HEK293 (cell line): ENCODE results near the gene DOCK8.
"Not testable (repeated sequence)": the region's sequence is repeated elsewhere in the genome, so short reads cannot be mapped to it uniquely, and the experiment has no call there.

ENCODE experiments used
- CTCF ChIA-PET: fragments of 350-600 bp; formaldehyde crosslinking; extraction: SDS; loops from one replicate; lab custom pipeline; 2021; ENCODE audit warnings: antibody characterized with exemption; lab: Yijun Ruan, JAX
- POLR2A ChIA-PET: fragments of 300-600 bp; formaldehyde crosslinking; extraction: SDS; loops from one replicate; lab custom pipeline; 2020; ENCODE audit warnings: antibody characterized with exemption, inconsistent platforms; lab: Yijun Ruan, JAX
- H3K27ac ChIP-seq: fragments of 200-500 bp; sonication (Bioruptor generic); 2 replicates; pipeline ENCODE4 v1.5.1; 2014; ENCODE audit warnings: low read depth, low read length, control low read depth, inconsistent platforms; ENCODE audit errors: extremely low read depth
- H3K36me3 ChIP-seq, 2 experiments: fragments of 200-500 bp in 1 of 2; sonication (Bioruptor generic) in 1 of 2; 1 replicate in 1 of 2; 2 replicates in 1 of 2; pipeline ENCODE4 v1.5.1; 2014 to 2017; ENCODE audit warnings: inconsistent platforms in 2 of 2, low read length in 2 of 2; ENCODE audit not compliant: control insufficient read depth in 2 of 2, insufficient read depth in 1 of 2
- H3K4me1 ChIP-seq: fragments of 200-500 bp; sonication (Bioruptor generic); 2 replicates; pipeline ENCODE4 v1.5.1; 2014; ENCODE audit warnings: mild to moderate bottlenecking, low read length, inconsistent platforms; ENCODE audit not compliant: control insufficient read depth, insufficient read depth
- H3K4me3 ChIP-seq: 2 replicates; pipeline ENCODE4 v1.5.1; 2011; ENCODE audit warnings: low read depth, mild to moderate bottlenecking, control low read depth, low read length, moderate library complexity
- H3K9me3 ChIP-seq: fragments of 200-500 bp; sonication (Bioruptor generic); 2 replicates; pipeline ENCODE4 v1.5.1; 2014; ENCODE audit warnings: low read depth, low read length, inconsistent platforms; ENCODE audit not compliant: control insufficient read depth, insufficient read depth
- HIC1 ChIP-seq: fragments of 450-650 bp; formaldehyde crosslinking; IDR thresholded peaks from 2 replicates; pipeline ENCODE4 v1.5.1; 2016; ENCODE audit warnings: missing biosample characterization, missing genetic modification characterization
- HOXA7 ChIP-seq: sonication (generic); formaldehyde crosslinking; IDR thresholded peaks from 2 replicates; pipeline ENCODE4 v1.8.1; 2022; ENCODE audit warnings: missing genetic modification reagents, borderline replicate concordance
- PRDM6 ChIP-seq: fragments of 450-650 bp; formaldehyde crosslinking; IDR thresholded peaks from 2 replicates; pipeline ENCODE4 v1.5.1; 2017; ENCODE audit warnings: missing biosample characterization, missing genetic modification characterization
- SCRT2 ChIP-seq: fragments of 450-650 bp; formaldehyde crosslinking; IDR thresholded peaks from 2 replicates; pipeline ENCODE4 v1.5.1; 2016; ENCODE audit warnings: missing biosample characterization, missing genetic modification characterization
- SP3 ChIP-seq: fragments of 450-650 bp; formaldehyde crosslinking; IDR thresholded peaks from 2 replicates; pipeline ENCODE4 v1.5.1; 2016; ENCODE audit warnings: missing biosample characterization, missing genetic modification characterization
- ZBTB20 ChIP-seq: fragments of 450-650 bp; formaldehyde crosslinking; IDR thresholded peaks from 2 replicates; pipeline ENCODE4 v1.5.1; 2016; ENCODE audit warnings: missing biosample characterization, missing genetic modification characterization
- ZBTB7A ChIP-seq: fragments of 450-650 bp; formaldehyde crosslinking; IDR thresholded peaks from 2 replicates; pipeline ENCODE4 v1.5.1; 2016; ENCODE audit warnings: low read depth, missing biosample characterization, missing genetic modification characterization
- ZNF324 ChIP-seq: fragments of 450-650 bp; formaldehyde crosslinking; IDR thresholded peaks from 2 replicates; pipeline ENCODE4 v1.5.1; 2016; ENCODE audit warnings: missing biosample characterization, missing genetic modification characterization
- ZNF335 ChIP-seq: fragments of 450-650 bp; formaldehyde crosslinking; conservative IDR thresholded peaks from 2 replicates; pipeline ENCODE4 v1.5.1; 2016; ENCODE audit warnings: missing biosample characterization, missing genetic modification characterization
- ZNF398 ChIP-seq: fragments of 450-650 bp; formaldehyde crosslinking; IDR thresholded peaks from 2 replicates; pipeline ENCODE4 v1.5.1; 2017; ENCODE audit warnings: missing biosample characterization, missing genetic modification characterization
- ZNF473 ChIP-seq: fragments of 450-650 bp; formaldehyde crosslinking; IDR thresholded peaks from 2 replicates; pipeline ENCODE4 v1.5.1; 2017; ENCODE audit warnings: missing biosample characterization, missing genetic modification characterization
- ZNF530 ChIP-seq: fragments of 450-650 bp; formaldehyde crosslinking; IDR thresholded peaks from 2 replicates; pipeline ENCODE4 v1.5.1; 2016; ENCODE audit warnings: low read depth, missing biosample characterization, missing genetic modification characterization
- ZNF596 ChIP-seq: fragments of 450-650 bp; IDR thresholded peaks from 2 replicates; pipeline ENCODE4 v1.5.0; 2018; ENCODE audit warnings: missing biosample characterization, mild to moderate bottlenecking, missing genetic modification characterization, moderate library complexity
- ZNF623 ChIP-seq: fragments of 450-650 bp; formaldehyde crosslinking; IDR thresholded peaks from 2 replicates; pipeline ENCODE4 v1.5.1; 2016; ENCODE audit warnings: missing biosample characterization, missing genetic modification characterization
- TF ChIP-seq, protein P1 (sequence below): fragments of 450-650 bp; formaldehyde crosslinking; IDR thresholded peaks from 2 replicates; pipeline ENCODE4 v1.5.1; 2016; ENCODE audit warnings: missing biosample characterization, missing genetic modification characterization

DOCK8 gene

DNA sequence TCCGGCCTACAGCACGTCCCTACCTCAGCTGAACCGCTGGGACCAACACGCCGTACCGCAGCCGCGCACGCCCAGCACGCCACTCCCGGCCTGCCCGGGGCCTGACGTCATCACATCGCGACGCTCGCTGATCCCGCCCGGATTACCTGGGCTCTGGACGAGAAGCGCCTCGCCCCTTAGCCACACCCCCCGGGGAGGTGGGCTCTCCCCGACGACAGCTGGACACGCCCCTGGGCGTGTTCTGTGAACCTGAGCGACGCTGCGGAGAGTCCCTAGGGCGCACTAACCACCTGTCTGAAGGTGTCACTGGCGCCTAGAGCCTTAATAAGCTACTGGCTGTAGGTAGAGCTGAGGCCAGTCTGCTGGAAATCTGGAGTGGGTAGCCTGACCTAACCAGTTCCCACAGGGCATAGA is 35.7 kb upstream of the DOCK8 start, which contains the start of gene ZNG1A:
Gene ZNG1A (minus strand): TSS at position 87 of the 414 bp plus-strand sequence. CDS start 87 bp downstream, outside the sequence.
- not testable (repeated sequence) for H3K4me1 ChIP-seq, H3K9me3 ChIP-seq
- 0 out of 2 replicates have a peak, but pooled peaks have one; percentile 11 for TF ChIP-seq SP3 (tag by site-specific recombination)
- TF ChIP-seq SCRT2, result peak; percentile 59
- TF ChIP-seq, all 188 proteins: peak for 2; not testable (repeated sequence) for 186
- POLR2A ChIA-PET, CTCF ChIA-PET, H3K36me3 ChIP-seq, H3K27ac ChIP-seq: not testable (repeated sequence)
- peak within 1 kb of the TSS; percentile 42 for H3K4me3 ChIP-seq

DNA sequence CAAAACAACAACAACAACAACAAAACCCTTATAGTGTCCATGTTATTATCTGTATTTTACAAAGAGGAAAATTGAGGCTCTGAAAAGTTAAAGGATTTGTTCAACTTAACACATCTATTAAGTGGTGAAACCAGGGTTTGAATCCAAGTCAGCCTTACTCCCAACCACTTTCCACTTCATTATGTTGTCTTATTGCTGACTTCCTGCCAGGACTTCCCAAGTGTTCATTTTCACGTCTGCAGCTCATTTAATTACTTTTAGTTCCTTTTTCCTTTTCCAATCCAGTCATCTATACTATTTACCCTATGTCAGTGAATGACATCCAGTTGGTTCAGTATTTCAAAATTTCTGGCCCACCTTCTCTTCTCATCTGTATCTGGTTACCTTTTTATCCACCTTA is 15.1 kb upstream of the DOCK8 start:
- H3K9me3 ChIP-seq, H3K4me1 ChIP-seq, H3K27ac ChIP-seq, POLR2A ChIA-PET, H3K4me3 ChIP-seq, CTCF ChIA-PET, H3K36me3 ChIP-seq: not testable (repeated sequence)

GRCh38 chr9:206481-206880 is 8.2 kb upstream of the DOCK8 start:
- TF ChIP-seq ZNF398 (no peak), ZNF596 (tag by site-specific recombination) (no peak)
- Histone ChIP-seq H3K4me1 (no peaks in the 10 kb centered on the region), H3K27ac (no peak overlapping the region), H3K9me3 (no peaks in the 10 kb centered on the region), H3K36me3 (no peaks in the 10 kb centered on the region), H3K4me3 (no peak overlapping the region)
- POLR2A ChIA-PET, result no interaction called here
- CTCF ChIA-PET, result interaction anchor here (0.5 to 0.7 kb wide), 3 partner anchors 9 to 34 kb away, joined by 3 to 5 read pairs (median 3); no protein-coding TSS in a partner anchor

- TF ChIP-seq SCRT2, result no peak
- TF ChIP-seq ZNF324 (tag by site-specific recombination), result no peak
- TF ChIP-seq ZBTB20 (tag by site-specific recombination), result no peak
- no peak for TF ChIP-seq ZBTB7A (tag by site-specific recombination)
- no peak for TF ChIP-seq HOXA7
- TF ChIP-seq ZNF530 (tag by site-specific recombination), result no peak
- TF ChIP-seq HIC1 (tag by site-specific recombination), result no peak
- TF ChIP-seq ZNF473 (tag by site-specific recombination), result no peak
- TF ChIP-seq, protein P1, sequence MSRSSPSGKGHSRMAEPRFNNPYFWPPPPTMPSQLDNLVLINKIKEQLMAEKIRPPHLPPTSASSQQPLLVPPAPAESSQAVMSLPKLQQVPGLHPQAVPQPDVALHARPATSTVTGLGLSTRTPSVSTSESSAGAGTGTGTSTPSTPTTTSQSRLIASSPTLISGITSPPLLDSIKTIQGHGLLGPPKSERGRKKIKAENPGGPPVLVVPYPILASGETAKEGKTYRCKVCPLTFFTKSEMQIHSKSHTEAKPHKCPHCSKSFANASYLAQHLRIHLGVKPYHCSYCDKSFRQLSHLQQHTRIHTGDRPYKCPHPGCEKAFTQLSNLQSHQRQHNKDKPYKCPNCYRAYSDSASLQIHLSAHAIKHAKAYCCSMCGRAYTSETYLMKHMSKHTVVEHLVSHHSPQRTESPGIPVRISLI (tag by site-specific recombination), result no peak
- TF ChIP-seq ZNF335, result no peak
- no peak for TF ChIP-seq PRDM6 (tag by site-specific recombination)
- no peak for TF ChIP-seq ZNF623
- ChIA-PET POLR2A (no interaction called here), CTCF (no interaction called here)
- H3K36me3 ChIP-seq, result no peaks in the 10 kb centered on the region
- no peaks in the 10 kb centered on the region for H3K9me3 ChIP-seq
- H3K4me3 ChIP-seq, result no peak overlapping the region
- no peaks in the 10 kb centered on the region for H3K4me1 ChIP-seq
- H3K27ac ChIP-seq, result no peak overlapping the region
Observed at GRCh38 chr9:209143-209758, 5.4 kb upstream of the DOCK8 start.
